Endothelial cell of umbilical vein (primary cell): ENCODE results near the gene MED15. TPM values are rescaled to one million over a fixed set of nuclear protein-coding genes. Genes with fewer than 3 reads are reported as not detected.
"Not testable (repeated sequence)": the region's sequence is repeated elsewhere in the genome, so short reads cannot be mapped to it uniquely, and the experiment has no call there.

Experiments
- BruUV-seq: library from RNA; stranded (reverse); fragments of 400-500 nt; replicated peaks from 2 replicates; lab custom pipeline; 2021; lab: Mats Ljungman, UMichigan
- CTCF ChIA-PET: fragments of 300-600, 350-600 bp; sonication (Branson Sonifier 250); formaldehyde crosslinking; loops from one replicate; lab custom pipeline; 2021; ENCODE audit warnings: antibody characterized with exemption, inconsistent platforms; lab: Charles Lee
- POLR2A ChIA-PET: fragments of 300-600, 350-600 bp; sonication (Branson Sonifier 250); formaldehyde crosslinking; loops from one replicate; lab custom pipeline; 2021; ENCODE audit warnings: antibody characterized with exemption, inconsistent platforms; lab: Charles Lee
- DNase-seq: peaks from one replicate; pipeline ENCODE4 v3.0.0-alpha.2; 2011; ENCODE audit warnings: low read depth, low spot score
- FAIRE-seq: peaks from 2 replicates; lab custom pipeline; 2011; peaks lifted over from hg19 to GRCh38; lab: Jason Lieb, UNC
- H2AFZ ChIP-seq: 2 replicates; pipeline ENCODE4 v1.6.0; 2012; ENCODE audit warnings: low read depth, low read length, control low read depth, inconsistent platforms
- H3K27ac ChIP-seq: 2 replicates; pipeline ENCODE4 v1.5.1; 2011; ENCODE audit warnings: low read depth, mild to moderate bottlenecking, control low read depth, low read length, moderate library complexity; ENCODE audit not compliant: insufficient read depth
- H3K27me3 ChIP-seq, 2 experiments: 2 replicates each; pipeline versions ENCODE4 v1.6.0 to v1.6.1; 2011; ENCODE audit warnings: low read length in 2 of 2, mixed read lengths in 1 of 2; ENCODE audit not compliant: control insufficient read depth in 2 of 2, insufficient read depth in 2 of 2
- H3K36me3 ChIP-seq, 2 experiments: 2 replicates in 1 of 2; 3 replicates in 1 of 2; pipeline ENCODE4 v1.5.1; 2011; ENCODE audit warnings: low read length in 2 of 2, mild to moderate bottlenecking in 1 of 2, moderate library complexity in 1 of 2; ENCODE audit not compliant: control insufficient read depth in 2 of 2, insufficient read depth in 2 of 2; ENCODE audit errors: extremely low read depth in 1 of 2
- H3K4me1 ChIP-seq: 3 replicates; pipeline ENCODE4 v1.5.1; 2011; ENCODE audit warnings: mild to moderate bottlenecking, low read length; ENCODE audit not compliant: control insufficient read depth, insufficient read depth; ENCODE audit errors: extremely low read depth
- H3K4me2 ChIP-seq: 2 replicates; pipeline ENCODE4 v1.6.1; 2011; ENCODE audit warnings: low read length, control low read depth, mixed read lengths; ENCODE audit not compliant: insufficient read depth
- H3K4me3 ChIP-seq, 3 experiments: fragments of 200-600 bp in 1 of 3; sonication (generic), shearing (Covaris generic) in 1 of 3; replicated peaks in 1 of 3; 2 replicates each; pipeline ENCODE4 v1.5.1; 2011 to 2016; ENCODE audit warnings: control low read depth in 3 of 3, low read length in 3 of 3, mild to moderate bottlenecking in 2 of 3, inconsistent platforms in 1 of 3, low read depth in 1 of 3, moderate library complexity in 1 of 3; ENCODE audit not compliant: insufficient read depth in 1 of 3
- H3K79me2 ChIP-seq: 2 replicates; pipeline ENCODE4 v1.6.0; 2012; ENCODE audit warnings: low read length, inconsistent platforms; ENCODE audit not compliant: control insufficient read depth, insufficient read depth
- H3K9ac ChIP-seq: replicated peaks from 2 replicates; pipeline ENCODE3; 2011; ENCODE audit warnings: low read length, control low read depth; ENCODE audit not compliant: insufficient read depth; ENCODE audit errors: extremely low read depth
- H3K9me1 ChIP-seq: replicated peaks from 3 replicates; pipeline ENCODE4 v1.6.0; 2011; ENCODE audit warnings: mild to moderate bottlenecking, low read length; ENCODE audit not compliant: control insufficient read depth, insufficient read depth; ENCODE audit errors: extremely low read depth
- H3K9me3 ChIP-seq: replicated peaks from 2 replicates; pipeline ENCODE4 v1.5.1; 2012; ENCODE audit warnings: low read length, inconsistent platforms; ENCODE audit not compliant: control insufficient read depth, insufficient read depth
- H4K20me1 ChIP-seq: replicated peaks from 2 replicates; pipeline ENCODE3; 2011; ENCODE audit warnings: mild to moderate bottlenecking, low read length; ENCODE audit not compliant: control insufficient read depth, insufficient read depth; ENCODE audit errors: extremely low read depth
- EZH2 ChIP-seq: IDR thresholded peaks from 2 replicates; pipeline ENCODE4 v1.6.1; 2012; ENCODE audit warnings: borderline replicate concordance, low read depth, mild to moderate bottlenecking, moderate library complexity, low read length, inconsistent platforms; ENCODE audit not compliant: severe bottlenecking
- FOS ChIP-seq: IDR thresholded peaks from 2 replicates; pipeline ENCODE4 v1.6.1; 2011; ENCODE audit warnings: mild to moderate bottlenecking, low read length, moderate library complexity, borderline replicate concordance; ENCODE audit not compliant: insufficient read depth
- GATA2 ChIP-seq: IDR thresholded peaks from 2 replicates; pipeline ENCODE4 v1.7.0; 2011; ENCODE audit warnings: low read depth, mild to moderate bottlenecking, moderate library complexity, mixed read lengths, low read length; ENCODE audit not compliant: insufficient read length, insufficient read depth
- JUN ChIP-seq: IDR thresholded peaks from 2 replicates; pipeline ENCODE4 v1.6.1; 2011; ENCODE audit warnings: borderline replicate concordance, low read depth; ENCODE audit not compliant: insufficient read length, insufficient read depth
- MYC ChIP-seq: IDR thresholded peaks from one replicate; pipeline ENCODE4 v1.6.1; 2011; ENCODE audit warnings: mild to moderate bottlenecking, low read depth, low read length
- POLR2A ChIP-seq: IDR thresholded peaks from 2 replicates; pipeline ENCODE4 v1.6.1; 2012; ENCODE audit warnings: low read depth, mild to moderate bottlenecking, control low read depth, low read length
- POLR2AphosphoS5 ChIP-seq: IDR thresholded peaks from 2 replicates; pipeline ENCODE4 v1.6.1; 2012; ENCODE audit warnings: low read depth, mild to moderate bottlenecking, control low read depth, low read length, moderate library complexity; ENCODE audit not compliant: insufficient read depth
- dilution Hi-C: fragments of 300-500 bp; cut with MboI; formaldehyde crosslinking; loops from one replicate; pipeline ENCODE4 v1.15.0; 2019; ENCODE audit warnings: low sequenced_read_pairs; ENCODE audit not compliant: extremely low pct_ligation_motif_present
- intact Hi-C: fragments of 100-400 bp; cut with micrococcal nuclease; formaldehyde crosslinking; loops from one replicate; pipeline ENCODE4 v1.10.0; 2022
- polyA plus RNA-seq, 4 experiments: library from polyadenylated mRNA; depleted of rRNA in 3 of 4; stranded (reverse) in 3 of 4; unstranded in 1 of 4; fragments of >200 nt; gene quantifications; 2 replicates each; pipeline versions ENCODE4 v1.2.1 to v1.2.3, GENCODE V29; 2011 to 2012; ENCODE audit warnings: missing spikeins in 1 of 4
- total RNA-seq: library from RNA; stranded (reverse); gene quantifications from 2 replicates; pipeline ENCODE4 v1.2.3, GENCODE V29; 2021
- TF ChIP-seq, protein P1 (sequence below): IDR thresholded peaks from 2 replicates; pipeline ENCODE4 v1.6.1; 2011; ENCODE audit not compliant: insufficient read depth, insufficient read length
- TF ChIP-seq, protein P2 (sequence below), 2 donors: IDR thresholded peaks; 1 replicate in 1 of 2; 2 replicates in 1 of 2; pipeline ENCODE4 v1.5.1; 2011; ENCODE audit warnings: low read length in 2 of 2, mild to moderate bottlenecking in 2 of 2, moderate library complexity in 2 of 2, control low read depth in 1 of 2, inconsistent platforms in 1 of 2, low read depth in 1 of 2; ENCODE audit not compliant: insufficient read depth in 1 of 2; ENCODE audit errors: extremely low read depth in 1 of 2

The MED15 gene
- total and polyA plus RNA-seq, 2 donors (not counting 3 experiments of a cell fraction or from before 2014, with no cell fraction given), result 68.1 to 138 TPM

DNA sequence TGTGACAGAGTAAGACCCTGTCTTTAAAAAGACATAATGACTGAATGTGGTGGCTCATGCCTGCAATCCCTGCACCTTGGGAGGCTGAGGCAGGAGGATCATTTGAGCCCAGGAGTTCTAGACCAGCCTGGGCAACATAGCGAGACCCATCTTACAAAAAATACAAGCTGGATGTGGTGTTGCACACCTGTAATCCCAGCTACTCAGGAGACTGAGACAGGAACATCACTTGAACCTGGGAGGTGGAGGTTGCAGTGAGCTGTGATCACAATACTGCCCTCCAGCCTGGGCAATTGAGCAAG, 112.4 kb downstream of the MED15 start:
- DNase-seq, H3K4me2 ChIP-seq, dilution Hi-C loops, H3K4me3 ChIP-seq, H3K27me3 ChIP-seq, H3K79me2 ChIP-seq, H3K9me3 ChIP-seq, H3K9ac ChIP-seq, intact Hi-C loops, BruUV-seq, H3K4me1 ChIP-seq, H3K36me3 ChIP-seq, FAIRE-seq, H4K20me1 ChIP-seq, H3K9me1 ChIP-seq, H3K27ac ChIP-seq, H2AFZ ChIP-seq, POLR2A ChIA-PET: not testable (repeated sequence)
- CTCF ChIA-PET, result interaction anchor here (1.2 kb wide), 1 partner anchor 10 kb away, joined by 3 read pairs; no protein-coding TSS in a partner anchor

DNA sequence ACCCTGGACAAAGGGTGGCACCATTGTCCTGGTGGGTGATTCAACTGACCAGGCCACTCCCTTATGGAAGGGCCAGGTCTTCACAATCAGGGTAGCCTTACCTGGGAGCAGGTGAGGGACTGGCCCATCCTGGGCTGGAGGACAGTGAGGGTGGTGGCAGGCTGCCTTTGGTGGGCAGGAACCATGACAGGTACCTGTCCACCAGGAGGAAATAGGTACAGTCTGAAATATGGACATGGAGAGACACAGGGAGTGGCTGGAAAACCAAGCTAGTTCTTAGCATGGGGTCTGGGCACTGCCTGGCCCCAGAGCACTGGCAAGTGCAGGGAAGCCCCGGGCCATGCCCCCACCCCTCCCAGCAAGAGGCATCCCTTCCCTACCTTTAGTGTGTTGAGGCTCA, 113.8 kb downstream of the MED15 start:
- H3K4me3 ChIP-seq, result no peak overlapping the region
- H3K4me2 ChIP-seq, result no peak overlapping the region
- no peaks in the 10 kb centered on the region for H3K4me1 ChIP-seq
- no peaks in the 10 kb centered on the region for H3K9me1 ChIP-seq
- no peak for TF ChIP-seq GATA2
- no peak for TF ChIP-seq MYC
- no peak for TF ChIP-seq FOS
- TF ChIP-seq, protein P1, sequence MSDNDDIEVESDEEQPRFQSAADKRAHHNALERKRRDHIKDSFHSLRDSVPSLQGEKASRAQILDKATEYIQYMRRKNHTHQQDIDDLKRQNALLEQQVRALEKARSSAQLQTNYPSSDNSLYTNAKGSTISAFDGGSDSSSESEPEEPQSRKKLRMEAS, result no peak
- no peak for TF ChIP-seq JUN
- no peak for TF ChIP-seq POLR2A
- TF ChIP-seq, protein P2, sequence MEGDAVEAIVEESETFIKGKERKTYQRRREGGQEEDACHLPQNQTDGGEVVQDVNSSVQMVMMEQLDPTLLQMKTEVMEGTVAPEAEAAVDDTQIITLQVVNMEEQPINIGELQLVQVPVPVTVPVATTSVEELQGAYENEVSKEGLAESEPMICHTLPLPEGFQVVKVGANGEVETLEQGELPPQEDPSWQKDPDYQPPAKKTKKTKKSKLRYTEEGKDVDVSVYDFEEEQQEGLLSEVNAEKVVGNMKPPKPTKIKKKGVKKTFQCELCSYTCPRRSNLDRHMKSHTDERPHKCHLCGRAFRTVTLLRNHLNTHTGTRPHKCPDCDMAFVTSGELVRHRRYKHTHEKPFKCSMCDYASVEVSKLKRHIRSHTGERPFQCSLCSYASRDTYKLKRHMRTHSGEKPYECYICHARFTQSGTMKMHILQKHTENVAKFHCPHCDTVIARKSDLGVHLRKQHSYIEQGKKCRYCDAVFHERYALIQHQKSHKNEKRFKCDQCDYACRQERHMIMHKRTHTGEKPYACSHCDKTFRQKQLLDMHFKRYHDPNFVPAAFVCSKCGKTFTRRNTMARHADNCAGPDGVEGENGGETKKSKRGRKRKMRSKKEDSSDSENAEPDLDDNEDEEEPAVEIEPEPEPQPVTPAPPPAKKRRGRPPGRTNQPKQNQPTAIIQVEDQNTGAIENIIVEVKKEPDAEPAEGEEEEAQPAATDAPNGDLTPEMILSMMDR (IDR thresholded peaks at IDR 0.05; ENCODE audit: extremely low read depth in 1 of 2, insufficient read depth in 1 of 2, low read depth in 1 of 2, low read length in 2 of 2), result no peak
- no peak for TF ChIP-seq EZH2
- TF ChIP-seq POLR2AphosphoS5, result no peak
- DNase-seq, result no peak
- BruUV-seq, result no TSS peak
- no peak overlapping the region for H3K27ac ChIP-seq
- FAIRE-seq, result no peak
- no peaks in the 10 kb centered on the region for H3K9me3 ChIP-seq
- H3K27me3 ChIP-seq, result peaks cover 4 to 5% of the 10 kb centered on the region in 2 experiments
- dilution Hi-C loops (no loop called here), intact Hi-C loops (no loop called here)
- POLR2A ChIA-PET, result no interaction called here
- no peaks in the 10 kb centered on the region for H3K36me3 ChIP-seq
- H2AFZ ChIP-seq, result no peak overlapping the region
- H4K20me1 ChIP-seq, result no peaks in the 10 kb centered on the region
- CTCF ChIA-PET, result no interaction called here
- no peak overlapping the region for H3K9ac ChIP-seq
- no peaks in the 10 kb centered on the region for H3K79me2 ChIP-seq
